Common myeloid progenitor, CD34-positive (primary cell): ENCODE results near the gene ZNF692.
"Not testable (repeated sequence)": the region's sequence is repeated elsewhere in the genome, so short reads cannot be mapped to it uniquely, and the experiment has no call there.

ENCODE experiments used
- CTCF ChIA-PET: fragments of 350-600 bp; sonication (Branson Sonifier 250); formaldehyde crosslinking; loops from one replicate; lab custom pipeline; 2021; ENCODE audit warnings: antibody characterized with exemption; lab: Charles Lee
- POLR2A ChIA-PET: fragments of 350-600 bp; sonication (Branson Sonifier 250); formaldehyde crosslinking; loops from one replicate; lab custom pipeline; 2021; ENCODE audit warnings: antibody characterized with exemption; lab: Charles Lee
- DNase-seq, 3 donors: peaks; one replicate each; pipeline versions ENCODE4 v3.0.0 to v3.0.0-alpha.2; 2013
- H3K27ac ChIP-seq, 2 experiments: 1 replicate in 1 of 2; 2 replicates in 1 of 2; pipeline ENCODE4 v1.7.0; 2013; ENCODE audit warnings: inconsistent platforms in 2 of 2, low read length in 2 of 2, mild to moderate bottlenecking in 2 of 2, low read depth in 1 of 2, moderate library complexity in 1 of 2; ENCODE audit not compliant: severe bottlenecking in 2 of 2, insufficient read depth in 1 of 2, poor library complexity in 1 of 2
- H3K27me3 ChIP-seq, 5 experiments: replicated peaks in 2 of 5; 1 replicate in 3 of 5; 2 replicates in 2 of 5; pipeline versions ENCODE4 v1.6.1 to v1.7.0; 2013; ENCODE audit warnings: low read length in 4 of 5, mild to moderate bottlenecking in 2 of 5, moderate library complexity in 2 of 5, inconsistent platforms in 1 of 5; ENCODE audit not compliant: insufficient read depth in 5 of 5, control insufficient read depth in 4 of 5
- H3K36me3 ChIP-seq, 4 experiments: 1 replicate in 2 of 4; 2 replicates in 2 of 4; pipeline versions ENCODE4 v1.6.1 to v1.7.0; 2013; ENCODE audit warnings: low read length in 3 of 4, control low read depth in 1 of 4, mild to moderate bottlenecking in 1 of 4; ENCODE audit not compliant: control insufficient read depth in 4 of 4, insufficient read depth in 4 of 4
- H3K4me1 ChIP-seq, 4 experiments: 1 replicate in 3 of 4; 2 replicates in 1 of 4; pipeline versions ENCODE4 v1.6.1 to v1.7.1; 2013; ENCODE audit warnings: low read length in 3 of 4, mild to moderate bottlenecking in 3 of 4, control low read depth in 1 of 4, inconsistent platforms in 1 of 4, moderate library complexity in 1 of 4; ENCODE audit not compliant: control insufficient read depth in 4 of 4, insufficient read depth in 4 of 4; ENCODE audit errors: control extremely low read depth in 1 of 4
- H3K4me3 ChIP-seq, 7 experiments: 1 replicate in 4 of 7; 2 replicates in 3 of 7; pipeline versions ENCODE4 v1.5.1 to v1.7.0; 2013; ENCODE audit warnings: mild to moderate bottlenecking in 7 of 7, low read length in 6 of 7, moderate library complexity in 6 of 7, inconsistent platforms in 2 of 7, low read depth in 2 of 7, control low read depth in 1 of 7; ENCODE audit not compliant: insufficient read depth in 4 of 7, control insufficient read depth in 1 of 7; ENCODE audit errors: extremely low read depth in 1 of 7
- H3K9me3 ChIP-seq, 5 experiments: 1 replicate in 4 of 5; 2 replicates in 1 of 5; pipeline versions ENCODE4 v1.6.1 to v1.7.1; 2013; ENCODE audit warnings: low read length in 4 of 5, mild to moderate bottlenecking in 2 of 5, inconsistent platforms in 1 of 5, low read depth in 1 of 5, moderate library complexity in 1 of 5; ENCODE audit not compliant: control insufficient read depth in 4 of 5, insufficient read depth in 2 of 5; ENCODE audit errors: control extremely low read depth in 1 of 5
- WGBS: methylation state at CpG from one replicate; pipeline ENCODE4 v1.1.5; 2013; ENCODE audit not compliant: insufficient coverage; 5-methylcytosine and 5-hydroxymethylcytosine counted together

The ZNF692 gene

GRCh38 chr1:248838357-248839167 is 20.3 kb downstream of the ZNF692 start:
- under 1% methylated on average over 65 of the region's 82 CpGs for WGBS
- DNase-seq, result peak; percentile 92 to 96 (median 96)

GRCh38 chr1:248837781-248838356 is 21.0 kb downstream of the ZNF692 start, which contains the start of gene ZNF672:
Gene ZNF672, plus strand, starts transcription at chr1:248838224. Its CDS starts 9,051 bp downstream, at chr1:248847275.
- POLR2A ChIA-PET, result interaction anchor here (1.5 to 2.5 kb wide), 4 partner anchors 11 to 21 kb away, joined by 4 to 17 read pairs (median 11); partner anchors contain the start of genes SH3BP5L and ZNF692

More at GRCh38 chr1:248838357-248839167, 20.3 kb downstream of the ZNF692 start:
- Histone ChIP-seq H3K9me3 (no peaks in the 10 kb centered on the region), H3K4me3 (peak overlapping the region; percentile 78 to 93 (median 87)), H3K27me3 (no peaks in the 10 kb centered on the region), H3K36me3 (peaks cover 0 to 15% (median 6%) of the 10 kb centered on the region in 4 experiments), H3K4me1 (peaks cover 11 to 52% (median 34%) of the 10 kb centered on the region in 4 experiments), H3K27ac (peak overlapping the region; percentile 91 to 97)
- ChIA-PET CTCF (interaction anchor here (0.9 to 2.2 kb wide), 11 partner anchors 10 to 88 kb away, joined by 3 to 14 read pairs (median 5); partner anchors contain the start of genes SH3BP5L and ZNF692), POLR2A (interaction anchor here (1.0 to 2.5 kb wide), 5 partner anchors 11 to 35 kb away, joined by 3 to 17 read pairs (median 6); partner anchors contain the start of genes SH3BP5L and ZNF692)

GRCh38 chr1:248837045-248837780 is 21.7 kb downstream of the ZNF692 start:
- ChIA-PET CTCF (interaction anchor here (0.8 to 2.0 kb wide), 15 partner anchors 9 to 139 kb away, joined by 3 to 10 read pairs (median 4); partner anchors contain the start of genes SH3BP5L and ZNF692), POLR2A (interaction anchor here (1.5 to 2.5 kb wide), 4 partner anchors 11 to 22 kb away, joined by 4 to 17 read pairs (median 11); partner anchors contain the start of genes SH3BP5L and ZNF692)
- H3K27ac ChIP-seq, result peak overlapping the region; percentile 59 to 97
- WGBS, result 48% methylated on average over 8 of the region's 11 CpGs
- no peak for DNase-seq
- no peaks in the 10 kb centered on the region for H3K27me3 ChIP-seq
- H3K9me3 ChIP-seq, result no peaks in the 10 kb centered on the region
- H3K4me1 ChIP-seq, result peaks cover 11 to 54% (median 35%) of the 10 kb centered on the region in 4 experiments
- H3K36me3 ChIP-seq, result peaks cover 0 to 4% (median 1%) of the 10 kb centered on the region in 4 experiments
- H3K4me3 ChIP-seq, result peak overlapping the region; percentile 78 to 93 (median 87)

More at GRCh38 chr1:248837781-248838356, 21.0 kb downstream of the ZNF692 start, which contains the start of gene ZNF672:
- CTCF ChIA-PET, result interaction anchor here (0.8 to 2.0 kb wide), 13 partner anchors 9 to 140 kb away, joined by 3 to 10 read pairs (median 4); partner anchors contain the start of genes SH3BP5L and ZNF692
- 0% methylated on average over 41 of the region's 48 CpGs for WGBS
- DNase-seq, result peak; percentile 92 to 96 (median 95)
- peak within 1 kb of the TSS; percentile 78 to 93 (median 87) for H3K4me3 ChIP-seq
- H3K4me1 ChIP-seq, result peaks cover 11 to 54% (median 35%) of the 10 kb centered on the region in 4 experiments
- H3K27me3 ChIP-seq, result no peaks in the 10 kb centered on the region
- no peaks in the 10 kb centered on the region for H3K9me3 ChIP-seq
- H3K36me3 ChIP-seq, result peaks cover 0 to 10% (median 5%) of the 10 kb centered on the region in 4 experiments
- H3K27ac ChIP-seq, result peak within 1 kb of the TSS; percentile 91 to 97

- Histone ChIP-seq H3K27ac (peak overlapping the region in 1 of 2 experiments; percentile 18), H3K36me3 (no peaks in the 10 kb centered on the region), H3K4me3 (peak overlapping the region in 1 of 7 experiments; percentile 17), H3K9me3 (no peaks in the 10 kb centered on the region), H3K27me3 (no peaks in the 10 kb centered on the region), H3K4me1 (peaks cover 11 to 39% (median 28%) of the 10 kb centered on the region in 4 experiments)
- ChIA-PET POLR2A (no interaction called here), CTCF (interaction anchor here (0.6 kb wide), 1 partner anchor 36 kb away, joined by 6 read pairs; no protein-coding TSS in a partner anchor)
- peak; percentile 9 to 65 (median 54) for DNase-seq
- 9% methylated on average over 4 of the region's 7 CpGs for WGBS
Observed at GRCh38 chr1:248834343-248834940, 24.4 kb downstream of the ZNF692 start.

GRCh38 chr1:248831842-248832241 is 27.0 kb downstream of the ZNF692 start:
- no CpG with 5 or more reads among the region's 1 CpG for WGBS
- H3K4me1 ChIP-seq, result peaks cover 7 to 26% (median 18%) of the 10 kb centered on the region in 4 experiments
- no peak overlapping the region for H3K4me3 ChIP-seq
- no peaks in the 10 kb centered on the region for H3K36me3 ChIP-seq
- DNase-seq, result no peak
- no peaks in the 10 kb centered on the region for H3K27me3 ChIP-seq
- ChIA-PET CTCF (interaction anchor here (1.2 kb wide), 1 partner anchor 28 kb away, joined by 3 read pairs; no protein-coding TSS in a partner anchor), POLR2A (interaction anchor here (1.7 kb wide), 1 partner anchor 28 kb away, joined by 3 read pairs; no protein-coding TSS in a partner anchor)
- H3K9me3 ChIP-seq, result no peaks in the 10 kb centered on the region
- no peak overlapping the region for H3K27ac ChIP-seq

GRCh38 chr1:248830718-248831017 is 28.2 kb downstream of the ZNF692 start:
- DNase-seq, CTCF ChIA-PET, H3K9me3 ChIP-seq, H3K36me3 ChIP-seq, H3K27me3 ChIP-seq, H3K27ac ChIP-seq, H3K4me3 ChIP-seq: not testable (repeated sequence)
- H3K4me1 ChIP-seq, result peaks cover 10 to 30% (median 21%) of the 10 kb centered on the region in 4 experiments
- POLR2A ChIA-PET, result interaction anchor here (1.7 kb wide), 1 partner anchor 29 kb away, joined by 3 read pairs; no protein-coding TSS in a partner anchor
- no CpG with 5 or more reads among the region's 3 CpGs for WGBS
